SK-N-MC (cell line): ENCODE data around the gene TESK1.
A peak's percentile ranks its signal among the peaks of the same experiment; 100 is the strongest.
"Not testable (repeated sequence)": the region's sequence is repeated elsewhere in the genome, so short reads cannot be mapped to it uniquely, and the experiment has no call there.

Source experiments
- DNase-seq: peaks from one replicate; pipeline ENCODE4 v3.0.0-alpha.2; 2011; ENCODE audit warnings: low read depth, low spot score
- H3K27ac ChIP-seq: fragments of 200-600 bp; sonication (generic); 2 replicates; pipeline ENCODE4 v1.5.1; 2016; ENCODE audit warnings: mixed run types
- H3K36me3 ChIP-seq: fragments of 200-600 bp; sonication (generic); 2 replicates; pipeline ENCODE4 v1.6.1; 2017; ENCODE audit warnings: antibody characterized with exemption, low read length, mixed read lengths; ENCODE audit not compliant: insufficient read depth
- H3K4me3 ChIP-seq: fragments of 200-600 bp; sonication (generic); 2 replicates; pipeline ENCODE4 v1.5.1; 2016
- H3K9ac ChIP-seq: fragments of 200-600 bp; sonication (generic); 2 replicates; pipeline ENCODE4 v1.8.0; 2017; ENCODE audit warnings: mixed run types, mixed read lengths; ENCODE audit not compliant: insufficient read length
- H3K9me3 ChIP-seq: fragments of 200-600 bp; sonication (generic); 2 replicates; pipeline ENCODE4 v1.6.1; 2017; ENCODE audit warnings: low read depth, mild to moderate bottlenecking, antibody characterized with exemption, low read length, moderate library complexity, mixed read lengths
- EZH2 ChIP-seq: fragments of 200-600 bp; sonication (generic); IDR thresholded peaks from one replicate; pipeline ENCODE4 v1.6.1; 2017; ENCODE audit warnings: antibody characterized with exemption
- FOXP2 ChIP-seq: optimal IDR thresholded peaks from 2 replicates; pipeline ENCODE3; 2011; ENCODE audit warnings: mild to moderate bottlenecking, moderate library complexity; ENCODE audit not compliant: insufficient read depth; ENCODE audit errors: extremely low read length, control extremely low read depth
- POLR2AphosphoS5 ChIP-seq: IDR thresholded peaks from 2 replicates; pipeline ENCODE4 v1.6.1; 2012; ENCODE audit warnings: mild to moderate bottlenecking, low read depth, low read length, borderline replicate concordance

TESK1 gene

DNA sequence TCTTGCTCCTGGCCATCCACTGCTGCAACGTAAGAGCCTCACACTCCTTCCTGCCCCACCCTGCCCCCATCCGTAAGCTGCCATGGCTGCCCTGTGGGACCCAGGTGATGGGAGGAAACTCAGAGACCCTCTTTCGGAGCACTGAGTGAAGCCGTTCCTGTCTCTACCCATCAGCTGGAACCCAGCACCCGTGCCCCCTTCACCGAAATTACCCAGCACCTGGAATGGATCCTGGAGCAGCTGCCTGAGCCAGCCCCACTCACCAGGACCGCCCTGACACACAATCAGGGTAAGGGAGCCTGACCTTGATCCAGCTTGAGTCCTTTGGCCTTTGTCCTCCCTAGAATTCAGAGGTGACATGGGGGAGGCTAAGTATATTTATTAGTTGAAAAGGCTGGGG is 3.2 kb downstream of the TESK1 start:
- Histone ChIP-seq H3K36me3 (peaks cover 3% of the 10 kb centered on the region; the same call in 1 of the 2 replicates), H3K9ac (no peak overlapping the region), H3K9me3 (no peaks in the 10 kb centered on the region), H3K4me3 (no peak overlapping the region), H3K27ac (no peak overlapping the region)
- no peak for DNase-seq
- TF ChIP-seq FOXP2, result no peak
- no peak for TF ChIP-seq POLR2AphosphoS5
- TF ChIP-seq EZH2, result no peak

DNA sequence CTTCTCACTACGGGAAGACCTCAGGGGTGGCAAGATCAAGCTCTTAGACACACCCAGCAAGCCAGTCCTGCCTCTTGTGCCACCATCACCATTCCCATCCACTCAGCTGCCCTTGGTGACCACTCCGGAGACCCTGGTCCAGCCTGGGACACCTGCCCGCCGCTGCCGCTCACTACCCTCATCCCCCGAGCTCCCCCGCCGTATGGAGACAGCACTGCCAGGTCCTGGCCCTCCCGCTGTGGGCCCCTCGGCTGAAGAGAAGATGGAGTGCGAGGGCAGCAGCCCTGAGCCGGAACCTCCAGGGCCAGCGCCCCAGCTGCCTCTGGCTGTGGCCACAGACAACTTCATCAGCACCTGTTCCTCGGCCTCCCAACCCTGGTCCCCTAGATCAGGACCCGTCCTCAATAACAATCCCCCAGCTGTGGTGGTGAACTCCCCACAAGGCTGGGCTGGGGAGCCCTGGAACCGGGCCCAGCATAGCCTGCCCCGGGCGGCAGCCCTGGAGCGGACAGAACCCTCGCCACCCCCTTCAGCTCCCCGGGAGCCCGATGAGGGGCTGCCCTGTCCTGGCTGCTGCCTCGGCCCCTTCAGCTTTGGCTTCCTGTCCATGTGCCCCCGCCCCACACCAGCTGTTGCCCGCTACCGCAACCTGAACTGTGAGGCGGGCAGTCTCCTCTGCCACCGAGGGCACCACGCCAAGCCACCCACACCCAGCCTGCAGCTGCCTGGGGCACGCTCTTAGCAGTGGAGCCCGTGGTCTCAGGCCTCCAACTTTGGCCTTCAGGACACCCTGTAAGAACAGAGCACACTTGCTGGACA is 4.1 kb downstream of the TESK1 start:
- no peak for TF ChIP-seq FOXP2
- no peak for TF ChIP-seq POLR2AphosphoS5
- TF ChIP-seq EZH2, result no peak
- Histone ChIP-seq H3K9ac (no peak overlapping the region), H3K9me3 (no peaks in the 10 kb centered on the region), H3K27ac (no peak overlapping the region), H3K36me3 (peaks cover 3% of the 10 kb centered on the region; the same call in 1 of the 2 replicates), H3K4me3 (no peak overlapping the region)
- DNase-seq, result no peak

DNA sequence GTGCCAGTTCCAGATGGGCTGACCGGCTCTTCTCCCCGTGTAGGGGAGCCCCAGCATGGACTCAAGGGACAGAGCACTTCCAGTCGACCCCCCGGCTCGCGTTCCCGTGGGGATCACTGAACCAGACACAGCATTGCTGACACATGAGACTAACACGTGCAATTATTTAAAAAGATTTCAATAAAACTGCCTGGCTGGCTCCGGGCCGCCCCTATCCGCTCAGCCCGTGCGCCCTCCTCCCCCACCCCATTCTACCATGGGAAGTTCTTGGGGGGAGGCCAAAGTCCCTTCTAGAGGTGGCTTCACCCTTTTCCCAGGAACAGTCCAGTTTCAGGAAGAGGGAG is 4.7 kb downstream of the TESK1 start:
- no peak for DNase-seq
- H3K27ac ChIP-seq, result no peak overlapping the region
- no peak overlapping the region for H3K4me3 ChIP-seq
- TF ChIP-seq FOXP2, result no peak
- no peak for TF ChIP-seq POLR2AphosphoS5
- no peak for TF ChIP-seq EZH2
- no peaks in the 10 kb centered on the region for H3K9me3 ChIP-seq
- peaks cover 3% of the 10 kb centered on the region; the same call in 1 of the 2 replicates for H3K36me3 ChIP-seq
- H3K9ac ChIP-seq, result no peak overlapping the region

DNA sequence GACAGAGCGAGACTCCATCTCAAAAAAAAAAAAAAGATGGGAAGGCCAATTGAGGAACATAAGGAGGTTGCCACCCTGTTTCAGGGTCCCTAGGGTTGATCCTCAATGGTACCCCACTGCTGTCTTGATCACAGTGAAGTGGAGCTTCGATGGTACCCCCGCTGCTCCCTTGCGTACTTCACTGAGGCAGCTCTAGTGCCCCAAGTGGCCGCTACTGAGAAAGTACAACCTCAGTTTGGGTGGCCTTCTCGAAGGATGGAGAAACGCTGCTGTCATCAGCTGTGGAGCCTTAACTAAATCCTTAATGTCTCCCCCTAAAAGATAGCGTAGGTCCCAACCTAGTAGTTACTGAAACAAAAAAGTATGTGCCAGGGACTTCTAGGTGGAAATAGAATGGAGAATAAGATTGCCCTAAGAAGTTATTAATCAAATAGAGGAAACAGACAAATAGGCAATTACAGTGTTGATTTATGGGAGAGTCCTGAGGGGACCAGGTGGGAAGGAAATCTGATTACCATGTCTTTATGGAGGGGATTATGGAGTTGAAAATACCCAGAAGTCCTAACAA is 6.3 kb downstream of the TESK1 start:
- Histone ChIP-seq H3K36me3 (peaks cover 3% of the 10 kb centered on the region; the same call in 1 of the 2 replicates), H3K9ac (no peak overlapping the region), H3K4me3 (no peak overlapping the region), H3K27ac (no peak overlapping the region), H3K9me3 (no peaks in the 10 kb centered on the region)
- no peak for DNase-seq
- TF ChIP-seq POLR2AphosphoS5, result no peak
- TF ChIP-seq FOXP2, result no peak
- no peak for TF ChIP-seq EZH2

DNA sequence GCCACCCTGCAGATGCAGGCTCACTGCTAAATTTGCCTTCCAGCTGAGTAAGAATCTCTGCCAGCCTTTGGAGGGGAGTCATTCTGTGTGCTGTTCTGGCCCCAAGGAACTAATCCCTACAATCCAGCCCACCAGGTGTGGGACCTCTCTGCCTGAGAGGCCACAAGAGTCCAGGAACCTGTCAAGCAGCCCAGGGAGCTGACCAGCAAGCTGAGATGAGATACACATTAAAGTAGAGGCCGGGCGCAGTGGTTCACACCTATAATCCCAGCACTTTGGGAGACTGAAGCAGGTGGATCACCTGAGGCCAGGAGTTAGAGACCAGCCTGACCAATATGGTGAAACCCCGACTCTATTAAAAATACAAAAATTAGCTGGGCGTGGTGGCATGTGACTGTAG is 7.0 kb downstream of the TESK1 start:
- not testable (repeated sequence) for H3K9ac ChIP-seq, H3K27ac ChIP-seq, H3K36me3 ChIP-seq, DNase-seq, H3K9me3 ChIP-seq, H3K4me3 ChIP-seq

DNA sequence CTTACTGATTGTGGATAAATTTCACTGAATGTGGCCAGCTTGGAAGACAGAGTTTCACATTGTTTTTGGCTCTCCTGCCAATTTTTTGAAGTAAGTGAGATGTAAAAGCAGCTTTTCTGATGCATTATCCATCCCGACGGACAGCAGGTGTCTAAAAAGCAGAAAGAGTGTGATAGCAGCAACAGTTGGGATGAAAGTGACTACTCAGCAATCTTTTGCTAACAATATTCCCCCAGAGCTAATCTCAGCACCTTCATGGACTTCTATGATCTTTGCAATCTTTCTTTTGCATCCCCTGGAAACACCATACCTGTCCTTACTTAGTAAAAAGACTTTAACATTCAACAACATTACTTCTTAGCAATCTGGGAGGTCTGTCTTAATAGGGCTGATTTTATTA is 7.8 kb downstream of the TESK1 start:
- Histone ChIP-seq H3K36me3 (peaks cover 3% of the 10 kb centered on the region; the same call in 1 of the 2 replicates), H3K9me3 (no peaks in the 10 kb centered on the region), H3K4me3 (no peak overlapping the region), H3K9ac (no peak overlapping the region), H3K27ac (no peak overlapping the region)
- TF ChIP-seq FOXP2 (no peak), EZH2 (no peak), POLR2AphosphoS5 (no peak)
- no peak for DNase-seq

DNA sequence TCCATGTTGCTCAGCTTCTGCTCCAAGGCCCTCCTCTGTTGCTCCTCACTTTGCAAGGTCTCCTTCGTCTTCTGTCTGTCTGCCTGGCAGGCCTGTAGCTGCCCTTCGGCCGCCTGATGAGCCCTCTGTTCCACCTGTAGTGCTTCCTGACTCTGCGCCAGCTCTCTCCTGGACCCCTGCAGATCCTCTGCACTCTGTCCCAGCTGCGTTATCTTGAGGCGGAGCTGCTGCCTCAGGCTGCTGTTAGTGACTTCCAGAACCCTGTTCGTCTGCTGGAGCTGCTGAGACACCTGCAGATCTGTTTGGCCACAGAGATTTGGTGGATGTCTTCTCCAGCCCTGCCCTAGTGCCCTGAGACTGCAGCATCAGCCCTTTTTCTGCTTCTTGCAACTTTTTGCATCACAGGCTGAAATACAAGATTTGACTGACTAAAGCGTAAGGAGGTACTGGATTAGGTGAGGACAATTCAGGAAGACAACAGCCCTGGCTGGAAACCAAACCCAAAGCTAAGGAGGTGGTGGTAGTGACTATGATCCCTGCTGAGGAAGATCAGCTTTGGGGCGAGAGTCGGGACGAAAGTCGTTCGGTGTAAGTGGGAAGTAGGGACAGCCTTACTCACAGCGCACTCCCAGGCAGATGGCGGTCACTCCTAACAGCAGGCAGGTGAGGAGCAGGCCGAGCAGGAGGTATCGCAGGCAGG is 11.1 kb downstream of the TESK1 start:
- DNase-seq, result no peak
- no peak overlapping the region for H3K27ac ChIP-seq
- H3K36me3 ChIP-seq, result no peaks in the 10 kb centered on the region
- H3K9me3 ChIP-seq, result no peaks in the 10 kb centered on the region
- no peak overlapping the region for H3K4me3 ChIP-seq
- H3K9ac ChIP-seq, result no peak overlapping the region
- no peak for TF ChIP-seq EZH2
- TF ChIP-seq FOXP2, result no peak
- no peak for TF ChIP-seq POLR2AphosphoS5

DNA sequence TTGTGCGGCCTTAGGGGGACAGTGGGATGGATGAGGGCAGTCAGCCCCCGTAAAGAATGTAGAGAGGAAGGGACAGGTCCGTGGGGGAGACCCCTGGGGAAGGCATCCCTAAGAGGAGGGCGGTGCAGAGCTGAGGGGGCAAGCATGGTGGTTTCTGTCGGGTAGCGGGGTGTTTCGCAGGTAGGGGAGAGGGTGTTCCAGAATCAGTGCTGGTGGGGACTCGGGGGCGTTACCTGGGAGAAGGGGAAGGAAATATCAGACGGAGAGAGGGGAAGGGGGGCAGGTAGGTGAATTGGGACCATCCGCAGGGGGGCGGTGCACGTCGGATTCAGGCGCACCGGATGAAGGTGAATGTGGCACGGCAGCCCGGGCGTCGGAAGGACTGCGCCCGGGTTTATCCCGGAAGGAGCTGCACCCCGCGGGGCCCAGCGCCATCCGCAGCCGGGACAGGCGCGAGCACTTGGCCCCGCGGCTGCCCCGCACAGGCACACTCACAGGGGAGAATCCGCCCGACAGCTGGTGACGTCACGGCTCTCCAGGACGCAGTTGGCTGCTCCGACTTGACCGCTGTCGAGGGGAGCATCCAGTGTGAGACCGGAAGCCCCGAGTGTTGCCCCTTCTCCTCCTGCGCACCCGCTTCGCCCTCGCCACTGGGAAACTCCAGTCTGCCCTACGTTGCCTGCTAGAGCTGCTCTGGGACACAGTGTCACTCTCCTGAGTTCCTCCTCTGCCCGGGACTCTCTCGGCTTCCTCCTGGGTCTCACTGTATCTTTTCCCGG is 11.8 kb downstream of the TESK1 start:
- no peaks in the 10 kb centered on the region for H3K36me3 ChIP-seq
- DNase-seq, result no peak
- H3K27ac ChIP-seq, result no peak overlapping the region
- H3K4me3 ChIP-seq, result peak overlapping the region; percentile 17; the same call in 1 of the 2 replicates
- TF ChIP-seq EZH2 (no peak), FOXP2 (no peak), POLR2AphosphoS5 (no peak)
- H3K9ac ChIP-seq, result no peak overlapping the region
- H3K9me3 ChIP-seq, result no peaks in the 10 kb centered on the region
